ENCODE measurements around the gene TMPRSS13.

Gene TMPRSS13

DNA sequence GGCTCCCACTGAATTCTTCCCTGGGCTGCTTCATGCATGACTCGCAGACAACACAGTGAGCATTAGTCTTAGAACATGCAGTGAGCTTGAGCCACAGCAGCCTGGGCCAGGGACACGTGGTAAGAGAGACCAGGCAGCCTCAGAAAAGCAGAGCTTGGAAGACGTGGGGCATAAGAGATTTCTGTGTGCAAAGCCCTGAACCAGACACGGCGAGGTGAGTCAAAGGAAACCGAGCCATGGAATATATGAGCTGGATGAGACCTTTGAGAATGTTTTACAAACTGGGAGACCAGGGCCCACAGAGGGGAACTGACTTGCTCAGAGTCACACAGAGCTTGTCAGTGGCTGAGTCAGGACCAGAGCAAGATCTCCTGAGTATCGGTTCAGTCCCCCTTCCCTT lies 44.2 kb downstream of the TMPRSS13 start:
- DNase-seq, result no peak

- no peak for DNase-seq
Observed at GRCh38 chr11:117883063-117883462, 46.1 kb downstream of the TMPRSS13 start.

- no peak for DNase-seq
Observed at GRCh38 chr11:117882311-117882905, 46.8 kb downstream of the TMPRSS13 start.

DNA sequence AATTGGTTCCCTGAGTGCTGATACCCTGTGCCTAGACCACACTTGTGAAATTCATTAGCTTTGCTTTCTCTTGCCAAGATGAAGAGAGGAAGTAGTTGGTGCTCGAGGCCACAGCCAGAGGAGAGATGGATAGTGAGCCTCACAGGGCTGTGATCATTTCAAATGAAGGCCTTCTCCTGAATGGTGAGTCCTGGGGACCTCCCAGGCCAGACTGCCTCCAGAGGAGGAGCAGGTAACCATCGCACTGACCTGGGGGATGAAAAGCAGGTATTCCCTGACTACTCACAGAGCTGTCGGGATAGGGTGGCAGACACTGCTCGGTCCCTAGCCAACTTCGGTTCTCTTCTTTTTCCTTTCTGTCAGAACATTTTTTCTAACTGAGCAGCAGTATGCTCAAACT lies 48.0 kb downstream of the TMPRSS13 start:
- DNase-seq, result peak in 1 of 2 experiments; percentile 4

- DNase-seq, result no peak
Observed at GRCh38 chr11:117879516-117880480, 49.4 kb downstream of the TMPRSS13 start.

DNA sequence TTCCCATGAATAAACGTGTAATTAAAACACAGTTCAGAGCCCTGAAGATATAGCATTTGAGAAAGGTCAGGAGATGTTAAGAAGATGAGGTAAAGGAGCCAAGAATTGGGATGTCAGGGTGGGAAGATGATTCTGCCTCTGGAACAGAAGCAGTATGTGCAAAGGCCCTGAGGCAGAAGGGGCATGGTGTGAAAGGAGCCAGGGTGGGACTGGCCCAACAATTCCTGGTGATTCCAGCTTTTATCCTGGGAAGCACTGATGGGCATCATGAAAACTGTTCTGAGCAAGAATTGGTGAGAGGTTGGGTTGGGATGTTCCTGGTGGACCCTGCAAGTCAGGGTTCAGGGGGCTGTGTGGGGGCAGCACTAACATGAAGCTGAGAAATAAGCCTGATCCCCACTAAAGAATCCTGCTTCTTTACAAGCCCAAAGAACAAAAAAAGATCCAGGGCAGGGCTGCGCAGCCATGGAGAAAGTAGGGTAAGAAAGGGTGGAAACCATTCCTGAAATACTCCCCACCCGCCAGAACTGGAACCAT lies 50.2 kb downstream of the TMPRSS13 start:
- DNase-seq, result no peak

- no peak for DNase-seq
Observed at GRCh38 chr11:117878314-117878938, 50.8 kb downstream of the TMPRSS13 start.

GRCh38 chr11:117877120-117877784 lies 52.0 kb downstream of the TMPRSS13 start:
- DNase-seq, result no peak

DNA sequence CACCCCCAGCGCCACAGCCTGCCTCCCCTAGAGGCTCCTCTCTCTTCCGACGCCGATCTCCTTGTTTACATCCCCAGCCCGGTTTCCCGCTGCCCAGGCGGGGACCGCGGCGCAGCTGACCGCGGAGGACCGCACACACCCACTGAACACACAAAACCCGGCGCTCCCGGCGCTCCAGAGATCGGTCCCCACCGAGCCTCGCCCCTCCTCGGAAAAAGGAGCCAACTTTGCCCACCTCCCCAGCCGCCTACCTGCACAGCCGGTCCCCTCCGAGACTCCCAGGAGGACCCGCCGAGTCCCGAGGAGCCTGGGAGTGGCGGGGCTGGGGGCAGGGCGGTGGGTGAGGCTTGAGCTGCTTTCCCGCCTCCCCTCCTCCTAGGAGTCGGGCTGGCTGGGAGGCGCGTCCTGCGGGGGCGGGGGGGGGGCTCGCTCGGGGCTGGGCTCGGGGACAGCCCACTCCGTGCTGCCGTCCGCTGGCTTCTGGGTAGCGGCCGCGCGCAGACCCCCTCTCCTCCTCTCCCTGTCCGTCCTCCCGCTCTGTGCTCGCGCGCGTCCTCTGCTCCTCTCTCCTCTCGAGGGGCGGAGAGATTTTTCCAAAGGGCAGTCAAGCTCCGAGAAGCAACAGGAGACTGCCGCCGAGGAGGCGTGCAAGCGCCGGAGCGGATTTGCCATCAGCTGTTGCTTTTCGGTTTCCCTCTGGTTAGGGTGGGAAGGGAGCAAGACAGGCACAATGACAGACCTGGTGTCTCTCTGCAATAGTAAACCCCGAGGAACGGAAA lies 52.7 kb downstream of the TMPRSS13 start, which contains the start of gene FXYD6:
TSS of gene FXYD6 (minus strand) at position 318 of the 779 bp plus-strand sequence. CDS start 33,882 bp downstream, outside the sequence.
- DNase-seq, result no peak

DNA sequence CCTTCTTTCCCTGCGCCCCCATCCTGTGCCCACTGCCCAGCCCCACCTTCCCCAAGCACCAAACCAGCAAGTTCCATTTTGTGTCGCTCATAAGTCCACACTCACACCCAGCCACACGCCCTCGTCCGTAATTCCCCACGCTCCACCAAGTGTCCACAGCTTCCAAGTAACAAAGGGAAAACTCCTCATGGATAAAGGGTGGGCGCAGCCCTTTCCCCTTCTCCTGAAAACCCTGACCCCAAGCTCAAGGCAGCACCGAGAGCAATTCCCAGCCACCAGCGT lies 53.2 kb downstream of the TMPRSS13 start:
- no peak for DNase-seq

- no peak for DNase-seq
Observed at GRCh38 chr11:117875382-117876058, 53.7 kb downstream of the TMPRSS13 start.

- DNase-seq, result no peak
Observed at GRCh38 chr11:117874910-117875381, 54.3 kb downstream of the TMPRSS13 start.

DNA sequence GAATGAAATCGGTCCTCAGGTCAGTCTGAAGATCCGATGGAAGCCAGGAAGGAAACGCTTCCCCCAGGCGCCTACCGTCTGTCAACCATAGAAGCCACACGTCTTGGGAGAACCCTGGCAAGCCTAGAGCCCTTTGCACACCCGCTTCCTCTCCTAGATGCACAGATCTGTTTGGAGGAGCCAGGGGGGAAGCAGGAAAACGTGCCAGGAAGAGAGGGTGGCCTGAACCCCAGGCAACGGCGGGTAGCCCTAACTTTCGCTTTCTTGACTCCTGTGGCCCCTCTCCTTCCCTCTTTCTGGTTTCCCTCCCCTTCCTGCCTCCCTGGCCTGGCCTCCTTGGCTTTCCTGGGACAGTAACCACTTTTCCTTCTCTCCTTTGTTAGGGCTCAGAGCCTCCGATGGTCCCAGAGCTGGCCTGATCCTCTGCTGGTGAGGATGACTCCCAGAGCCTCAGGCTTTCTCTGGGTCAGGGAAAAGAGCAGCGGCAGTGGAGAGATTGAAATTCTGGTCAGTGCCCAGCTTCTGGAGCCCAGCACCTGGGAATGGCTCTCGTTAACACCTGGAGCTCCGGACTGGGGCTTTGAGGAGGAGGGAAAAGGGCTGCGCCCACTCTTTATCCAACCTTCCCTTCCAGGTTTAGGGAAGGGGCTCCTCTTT lies 54.8 kb downstream of the TMPRSS13 start:
- no peak for DNase-seq

- no peak for DNase-seq
Observed at GRCh38 chr11:117873828-117874125, 55.4 kb downstream of the TMPRSS13 start.

DNA sequence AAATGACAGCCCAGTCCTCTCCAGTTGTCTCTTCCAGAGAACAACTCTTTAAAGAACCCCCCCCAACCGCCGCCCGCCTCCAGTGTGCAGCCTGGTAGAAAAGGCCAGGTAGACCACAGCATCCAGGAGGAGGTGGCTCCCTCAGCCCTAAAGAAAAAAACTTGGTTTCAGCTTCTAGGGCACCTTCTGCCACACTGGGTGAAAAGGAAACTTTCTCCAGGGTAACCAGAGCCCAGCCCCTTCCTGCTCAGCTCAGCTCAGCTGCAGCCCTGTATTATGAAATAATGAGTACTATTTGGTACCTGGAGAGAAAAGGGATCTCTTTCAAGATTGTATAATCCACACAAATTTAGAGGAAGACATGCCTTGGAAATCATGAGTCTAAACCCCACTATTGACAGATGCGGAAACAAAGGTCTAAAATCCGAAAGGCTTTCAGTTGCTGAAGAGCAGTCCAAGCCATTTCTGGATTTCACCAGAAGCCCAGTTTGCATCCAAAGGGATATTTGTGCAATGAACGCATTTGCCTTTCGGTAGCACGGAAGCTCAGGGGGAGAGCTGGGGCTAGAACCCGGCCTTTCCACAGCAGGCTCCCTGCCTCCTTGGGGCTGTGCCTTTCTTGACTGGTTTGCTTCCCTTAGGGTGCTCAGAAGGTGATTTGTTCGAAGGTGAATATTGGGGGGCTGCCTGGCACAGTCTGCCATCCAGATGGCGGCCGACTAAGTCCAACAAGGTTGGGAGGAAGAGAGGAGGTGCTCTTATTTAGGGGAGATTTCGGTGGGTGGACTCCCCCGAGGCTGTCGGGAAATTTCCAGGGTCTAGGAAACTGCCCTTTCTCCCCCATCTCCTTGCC lies 56.0 kb downstream of the TMPRSS13 start:
- no peak for DNase-seq

DNA sequence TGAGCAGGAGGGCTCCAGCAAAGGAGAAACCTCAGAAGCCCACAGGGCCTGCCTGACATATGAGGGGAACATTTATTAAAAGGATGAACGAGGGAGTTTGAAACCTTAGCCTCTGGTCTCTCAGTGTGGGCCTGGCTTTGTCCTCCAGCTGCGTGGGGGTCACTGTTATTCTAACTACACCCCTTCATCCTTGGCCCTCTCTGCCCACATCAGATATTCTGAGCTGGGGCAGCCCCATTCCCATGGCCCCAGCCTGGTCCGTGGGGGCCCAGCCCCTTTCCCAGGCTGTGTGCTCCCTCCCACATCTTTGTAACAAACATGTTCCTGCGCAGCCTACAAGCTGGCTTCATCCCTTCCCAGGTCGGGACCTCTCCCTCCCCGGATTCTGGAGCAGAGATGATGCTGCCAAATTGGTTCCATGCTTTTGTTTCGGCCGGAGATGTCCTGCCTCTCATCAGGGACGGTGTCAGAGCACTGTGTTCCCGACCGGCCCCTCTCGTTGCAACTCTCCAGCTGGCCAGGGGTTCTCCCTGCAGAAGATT lies 56.7 kb downstream of the TMPRSS13 start:
- no peak for DNase-seq

DNA sequence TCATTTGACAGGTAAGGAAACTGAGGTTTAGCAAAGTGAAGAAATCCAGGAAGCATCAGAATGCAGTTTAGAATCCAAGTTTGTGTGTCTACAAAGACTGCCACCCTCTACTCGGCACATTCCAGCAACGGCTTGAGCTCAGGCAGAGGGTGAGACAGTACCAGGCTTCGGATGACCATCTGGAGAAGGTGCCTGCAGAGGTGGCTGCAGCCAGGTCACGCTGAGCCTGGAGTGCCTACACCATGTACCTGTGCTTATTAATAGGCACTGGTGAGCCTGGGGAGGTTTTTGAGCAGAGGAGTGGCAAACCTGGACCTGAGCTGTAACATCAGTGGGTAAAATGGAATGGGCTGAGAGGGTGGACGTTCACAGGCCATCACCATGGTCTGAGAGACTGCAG lies 57.4 kb downstream of the TMPRSS13 start:
- DNase-seq, result no peak

GRCh38 chr11:117871160-117871559 lies 58.0 kb downstream of the TMPRSS13 start:
- DNase-seq, result no peak

- DNase-seq, result no peak
Observed at GRCh38 chr11:117870103-117870952, 58.9 kb downstream of the TMPRSS13 start.

All from AML-193 (cell line).